GM10847 (cell line): Measurements from ENCODE around the gene ZNF248.

Source experiments
- POLR2A ChIP-seq: IDR thresholded peaks from 2 replicates; pipeline ENCODE4 v1.6.1; 2011; ENCODE audit not compliant: insufficient read length; ENCODE audit errors: extremely low read depth

The ZNF248 gene

GRCh38 chr10:37857287-37858211, at the start of gene ZNF248:
Gene ZNF248, minus strand, starts transcription at chr10:37857610. Its CDS starts 1,300 bp downstream, at chr10:37856310.
- TF ChIP-seq POLR2A, result peak; percentile 97

GRCh38 chr10:37906382-37906781, 49.0 kb upstream of the ZNF248 start:
- TF ChIP-seq POLR2A, result no peak

- no peak for TF ChIP-seq POLR2A
Measured at GRCh38 chr10:37896436-37896835, 39.0 kb upstream of the ZNF248 start.

GRCh38 chr10:37895674-37896073, 38.3 kb upstream of the ZNF248 start:
- no peak for TF ChIP-seq POLR2A

- TF ChIP-seq POLR2A, result no peak
Measured at GRCh38 chr10:37885850-37886249, 28.4 kb upstream of the ZNF248 start.

- no peak for TF ChIP-seq POLR2A
Measured at GRCh38 chr10:37872955-37873354, 15.5 kb upstream of the ZNF248 start.

GRCh38 chr10:37872283-37872682, 14.9 kb upstream of the ZNF248 start:
- no peak for TF ChIP-seq POLR2A

- no peak for TF ChIP-seq POLR2A
Measured at GRCh38 chr10:37871568-37872251, 14.3 kb upstream of the ZNF248 start.

GRCh38 chr10:37871143-37871542, 13.7 kb upstream of the ZNF248 start:
- no peak for TF ChIP-seq POLR2A

- TF ChIP-seq POLR2A, result no peak
Measured at GRCh38 chr10:37868796-37869195, 11.4 kb upstream of the ZNF248 start.

- no peak for TF ChIP-seq POLR2A
Measured at GRCh38 chr10:37865957-37866803, 8.8 kb upstream of the ZNF248 start.

- no peak for TF ChIP-seq POLR2A
Measured at GRCh38 chr10:37865264-37865663, 7.9 kb upstream of the ZNF248 start.

GRCh38 chr10:37860494-37861190, 3.2 kb upstream of the ZNF248 start:
- TF ChIP-seq POLR2A, result no peak

- TF ChIP-seq POLR2A, result no peak
Measured at GRCh38 chr10:37856881-37857286, 526 bp downstream of the ZNF248 start.

GRCh38 chr10:37855636-37856035, 1.8 kb downstream of the ZNF248 start:
- no peak for TF ChIP-seq POLR2A
